Mucosa of rectum (tissue), 2 donors: Measurements from ENCODE around the gene SUDS3.

Experiments used
- H3K27ac ChIP-seq, 2 donors: one replicate each; pipeline ENCODE4 v1.7.0; 2013; ENCODE audit warnings: inconsistent platforms in 2 of 2, low read depth in 2 of 2, low read length in 2 of 2
- H3K27me3 ChIP-seq, 2 donors: one replicate each; pipeline ENCODE4 v1.7.0; 2013; ENCODE audit warnings: low read length in 2 of 2; ENCODE audit not compliant: control insufficient read depth in 2 of 2, insufficient read depth in 2 of 2
- H3K36me3 ChIP-seq, 2 donors: one replicate each; pipeline ENCODE4 v1.7.0; 2013; ENCODE audit warnings: low read length in 2 of 2; ENCODE audit not compliant: control insufficient read depth in 2 of 2, insufficient read depth in 2 of 2
- H3K4me1 ChIP-seq, 2 donors: one replicate each; pipeline ENCODE4 v1.7.0; 2013; ENCODE audit warnings: low read length in 2 of 2, mild to moderate bottlenecking in 1 of 2; ENCODE audit not compliant: control insufficient read depth in 2 of 2, insufficient read depth in 2 of 2
- H3K4me3 ChIP-seq, 2 donors: one replicate each; pipeline ENCODE4 v1.7.0; 2013; ENCODE audit warnings: low read length in 2 of 2
- H3K9ac ChIP-seq, 2 donors: one replicate each; pipeline ENCODE4 v1.7.0; 2013; ENCODE audit warnings: low read length in 2 of 2, low read depth in 1 of 2, mild to moderate bottlenecking in 1 of 2
- H3K9me3 ChIP-seq, 2 donors: one replicate each; pipeline ENCODE4 v1.7.0; 2013; ENCODE audit warnings: low read length in 2 of 2; ENCODE audit not compliant: control insufficient read depth in 2 of 2
- donor health status: healthy.
- donor health status: Normal muscosa, but diverticular disease.

Gene SUDS3

GRCh38 chr12:118418385-118419057 lies 42.2 kb downstream of the SUDS3 start:
- Histone ChIP-seq H3K9me3 (no peaks in the 10 kb centered on the region), H3K36me3 (peaks cover 19 to 30% of the 10 kb centered on the region in 2 donors), H3K4me3 (no peak overlapping the region), H3K4me1 (no peaks in the 10 kb centered on the region), H3K9ac (no peak overlapping the region), H3K27ac (no peak overlapping the region), H3K27me3 (no peaks in the 10 kb centered on the region)

- no peaks in the 10 kb centered on the region for H3K9me3 ChIP-seq
- H3K4me1 ChIP-seq = no peaks in the 10 kb centered on the region
- H3K4me3 ChIP-seq = no peak overlapping the region
- no peak overlapping the region for H3K9ac ChIP-seq
- no peak overlapping the region for H3K27ac ChIP-seq
- peaks cover 4 to 12% of the 10 kb centered on the region in 2 donors for H3K36me3 ChIP-seq
- no peaks in the 10 kb centered on the region for H3K27me3 ChIP-seq
Measured at GRCh38 chr12:118420673-118421072, 44.3 kb downstream of the SUDS3 start.

- Histone ChIP-seq H3K27ac (no peak overlapping the region), H3K27me3 (no peaks in the 10 kb centered on the region), H3K36me3 (no peaks in the 10 kb centered on the region), H3K9me3 (no peaks in the 10 kb centered on the region), H3K4me1 (no peaks in the 10 kb centered on the region), H3K4me3 (no peak overlapping the region), H3K9ac (no peak overlapping the region)
Measured at GRCh38 chr12:118424884-118425283, 48.5 kb downstream of the SUDS3 start.

- Histone ChIP-seq H3K36me3 (no peaks in the 10 kb centered on the region), H3K9me3 (no peaks in the 10 kb centered on the region), H3K9ac (no peak overlapping the region), H3K4me1 (no peaks in the 10 kb centered on the region), H3K27me3 (no peaks in the 10 kb centered on the region), H3K4me3 (no peak overlapping the region), H3K27ac (no peak overlapping the region)
Measured at GRCh38 chr12:118425364-118425763, 49.0 kb downstream of the SUDS3 start.

GRCh38 chr12:118427819-118428218 lies 51.5 kb downstream of the SUDS3 start:
- H3K4me1 ChIP-seq = peaks cover 0 to 2% of the 10 kb centered on the region in 2 donors
- no peaks in the 10 kb centered on the region for H3K27me3 ChIP-seq
- no peaks in the 10 kb centered on the region for H3K36me3 ChIP-seq
- no peak overlapping the region for H3K4me3 ChIP-seq
- no peak overlapping the region for H3K27ac ChIP-seq
- H3K9me3 ChIP-seq = no peaks in the 10 kb centered on the region
- H3K9ac ChIP-seq = no peak overlapping the region

- no peak overlapping the region for H3K4me3 ChIP-seq
- H3K9me3 ChIP-seq = no peaks in the 10 kb centered on the region
- H3K4me1 ChIP-seq = peaks cover under 1 to 3% of the 10 kb centered on the region in 2 donors
- no peak overlapping the region for H3K27ac ChIP-seq
- H3K36me3 ChIP-seq = no peaks in the 10 kb centered on the region
- H3K9ac ChIP-seq = no peak overlapping the region
- H3K27me3 ChIP-seq = no peaks in the 10 kb centered on the region
Measured at GRCh38 chr12:118428643-118429042, 52.3 kb downstream of the SUDS3 start.

GRCh38 chr12:118429688-118430383 lies 53.5 kb downstream of the SUDS3 start:
- Histone ChIP-seq H3K27me3 (no peaks in the 10 kb centered on the region), H3K9ac (no peak overlapping the region), H3K4me1 (peaks cover 3% of the 10 kb centered on the region in 2 donors), H3K4me3 (no peak overlapping the region), H3K9me3 (no peaks in the 10 kb centered on the region), H3K36me3 (no peaks in the 10 kb centered on the region), H3K27ac (no peak overlapping the region)

- Histone ChIP-seq H3K9ac (no peak overlapping the region), H3K27me3 (no peaks in the 10 kb centered on the region), H3K36me3 (no peaks in the 10 kb centered on the region), H3K4me1 (peaks cover 3% of the 10 kb centered on the region in 2 donors), H3K4me3 (no peak overlapping the region), H3K27ac (no peak overlapping the region), H3K9me3 (no peaks in the 10 kb centered on the region)
Measured at GRCh38 chr12:118430516-118430915, 54.2 kb downstream of the SUDS3 start.

GRCh38 chr12:118432812-118433545 lies 56.6 kb downstream of the SUDS3 start:
- Histone ChIP-seq H3K27ac (no peak overlapping the region), H3K4me3 (no peak overlapping the region), H3K9ac (no peak overlapping the region), H3K4me1 (peaks cover 3% of the 10 kb centered on the region in 2 donors), H3K36me3 (no peaks in the 10 kb centered on the region), H3K9me3 (no peaks in the 10 kb centered on the region), H3K27me3 (no peaks in the 10 kb centered on the region)
